Measurements from ENCODE around the gene IQCK. TPM values are rescaled to one million over a fixed set of nuclear protein-coding genes. Genes with fewer than 3 reads are reported as not detected.

IQCK gene
- total RNA-seq, 1 donor from 2014 or later, result 19.2 TPM

DNA sequence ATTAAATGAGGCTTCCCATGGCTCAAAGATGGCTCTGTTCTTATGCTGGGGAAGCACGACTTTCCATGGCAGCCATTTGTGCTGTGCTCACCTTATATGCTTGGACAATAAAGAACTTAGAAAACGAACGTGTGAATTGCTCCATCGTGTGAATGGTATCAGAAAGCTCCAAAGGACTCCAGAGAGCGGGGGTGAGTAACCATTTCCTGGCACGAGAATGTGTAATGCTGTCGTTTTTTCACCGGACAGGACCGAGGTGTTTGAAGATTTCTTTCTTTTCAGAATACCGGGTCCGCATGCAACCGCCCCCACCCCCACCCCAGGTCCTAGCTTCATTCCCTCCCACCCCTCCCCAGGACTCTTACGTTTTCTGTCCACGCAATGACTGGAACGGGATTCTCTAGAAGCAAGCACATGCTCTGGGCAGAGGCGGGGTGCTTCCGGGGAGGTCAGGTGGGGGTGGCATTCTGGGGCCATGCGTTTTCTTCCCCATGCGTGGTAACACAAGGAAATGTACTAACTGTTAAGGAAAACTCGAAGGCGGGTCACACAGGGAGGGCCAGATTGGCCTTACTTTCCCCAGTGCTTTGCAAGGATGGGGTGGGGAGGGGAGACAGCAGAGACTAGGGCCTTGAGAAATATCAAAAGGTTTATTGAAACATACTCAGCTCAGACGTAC, 140.4 kb downstream of the IQCK start:
- no peaks in the 10 kb centered on the region for H3K27me3 ChIP-seq
- no peak overlapping the region for H3K27ac ChIP-seq
- intact Hi-C loops (cut with DNase I), result no loop called here
- TF ChIP-seq, protein P1, sequence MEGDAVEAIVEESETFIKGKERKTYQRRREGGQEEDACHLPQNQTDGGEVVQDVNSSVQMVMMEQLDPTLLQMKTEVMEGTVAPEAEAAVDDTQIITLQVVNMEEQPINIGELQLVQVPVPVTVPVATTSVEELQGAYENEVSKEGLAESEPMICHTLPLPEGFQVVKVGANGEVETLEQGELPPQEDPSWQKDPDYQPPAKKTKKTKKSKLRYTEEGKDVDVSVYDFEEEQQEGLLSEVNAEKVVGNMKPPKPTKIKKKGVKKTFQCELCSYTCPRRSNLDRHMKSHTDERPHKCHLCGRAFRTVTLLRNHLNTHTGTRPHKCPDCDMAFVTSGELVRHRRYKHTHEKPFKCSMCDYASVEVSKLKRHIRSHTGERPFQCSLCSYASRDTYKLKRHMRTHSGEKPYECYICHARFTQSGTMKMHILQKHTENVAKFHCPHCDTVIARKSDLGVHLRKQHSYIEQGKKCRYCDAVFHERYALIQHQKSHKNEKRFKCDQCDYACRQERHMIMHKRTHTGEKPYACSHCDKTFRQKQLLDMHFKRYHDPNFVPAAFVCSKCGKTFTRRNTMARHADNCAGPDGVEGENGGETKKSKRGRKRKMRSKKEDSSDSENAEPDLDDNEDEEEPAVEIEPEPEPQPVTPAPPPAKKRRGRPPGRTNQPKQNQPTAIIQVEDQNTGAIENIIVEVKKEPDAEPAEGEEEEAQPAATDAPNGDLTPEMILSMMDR (IDR thresholded peaks at IDR 0.05), result no peak
- TF ChIP-seq POLR2A (IDR thresholded peaks at IDR 0.05) (no peak), POLR2AphosphoS5 (IDR thresholded peaks at IDR 0.05; ENCODE audit: insufficient read depth in 1 of 2, low read depth in 1 of 2) (no peak)
- H3K9me3 ChIP-seq, result no peaks in the 10 kb centered on the region
- no peaks in the 10 kb centered on the region for H3K4me1 ChIP-seq
- DNase-seq (ENCODE audit: extremely low spot score in 2 of 2), result no peak
- peaks cover 0 to 7% of the 10 kb centered on the region in 2 donors for H3K36me3 ChIP-seq
- no peak overlapping the region for H3K4me3 ChIP-seq

DNA sequence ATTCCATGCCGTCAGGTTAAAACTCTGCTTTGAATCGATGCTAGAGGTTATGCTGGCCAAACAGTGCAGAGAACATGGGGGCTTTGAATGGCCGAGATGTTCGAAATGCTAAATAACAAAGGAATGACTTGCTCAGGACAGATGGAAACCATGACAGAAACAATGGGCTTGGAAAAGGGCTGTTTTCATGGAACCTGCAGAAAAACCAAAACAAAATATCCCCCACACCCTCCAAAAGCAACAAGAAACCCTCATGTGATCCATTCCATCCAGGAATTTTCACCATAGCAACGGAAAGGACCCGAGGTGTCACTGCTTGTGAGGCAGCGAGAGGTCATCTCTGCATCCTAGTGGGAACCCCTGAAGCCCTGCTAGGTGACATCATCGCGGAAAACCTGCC, 141.1 kb downstream of the IQCK start:
- Histone ChIP-seq H3K4me3 (no peak overlapping the region), H3K36me3 (peaks cover 0 to 7% of the 10 kb centered on the region in 2 donors), H3K4me1 (no peaks in the 10 kb centered on the region), H3K27ac (no peak overlapping the region), H3K27me3 (no peaks in the 10 kb centered on the region), H3K9me3 (no peaks in the 10 kb centered on the region)
- intact Hi-C loops (cut with DNase I), result no loop called here
- DNase-seq (ENCODE audit: extremely low spot score in 2 of 2), result no peak
- TF ChIP-seq, protein P1 (IDR thresholded peaks at IDR 0.05), result no peak
- TF ChIP-seq POLR2A (IDR thresholded peaks at IDR 0.05), result no peak

DNA sequence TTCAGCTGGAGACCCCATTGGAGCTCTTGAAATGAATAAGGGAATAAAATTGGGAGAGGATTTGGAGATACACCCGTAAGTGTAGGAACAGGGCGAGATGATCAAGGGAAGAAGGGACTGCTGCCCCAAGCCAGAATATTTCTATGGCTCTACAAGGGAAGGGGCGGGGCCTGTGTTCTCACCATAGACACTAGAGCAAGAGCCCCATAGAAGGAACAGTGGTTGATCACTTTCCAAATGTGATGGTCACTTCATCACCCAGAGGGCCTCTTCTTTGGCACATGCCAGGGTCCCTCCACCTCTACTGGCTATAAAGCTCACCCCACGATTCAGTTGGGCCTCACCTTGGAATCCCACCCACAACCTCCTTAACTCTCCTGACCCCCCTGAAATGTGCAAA, 141.5 kb downstream of the IQCK start:
- Histone ChIP-seq H3K9me3 (no peaks in the 10 kb centered on the region), H3K4me1 (no peaks in the 10 kb centered on the region), H3K27ac (no peak overlapping the region), H3K36me3 (peaks cover 0 to 7% of the 10 kb centered on the region in 2 donors), H3K27me3 (no peaks in the 10 kb centered on the region), H3K4me3 (no peak overlapping the region)
- intact Hi-C loops (cut with DNase I), result no loop called here
- no peak for DNase-seq (ENCODE audit: extremely low spot score in 2 of 2)
- no peak for TF ChIP-seq POLR2A (IDR thresholded peaks at IDR 0.05)
- TF ChIP-seq POLR2AphosphoS5 (IDR thresholded peaks at IDR 0.05; ENCODE audit: insufficient read depth in 1 of 2, low read depth in 1 of 2), result no peak
- TF ChIP-seq, protein P1 (IDR thresholded peaks at IDR 0.05), result no peak

DNA sequence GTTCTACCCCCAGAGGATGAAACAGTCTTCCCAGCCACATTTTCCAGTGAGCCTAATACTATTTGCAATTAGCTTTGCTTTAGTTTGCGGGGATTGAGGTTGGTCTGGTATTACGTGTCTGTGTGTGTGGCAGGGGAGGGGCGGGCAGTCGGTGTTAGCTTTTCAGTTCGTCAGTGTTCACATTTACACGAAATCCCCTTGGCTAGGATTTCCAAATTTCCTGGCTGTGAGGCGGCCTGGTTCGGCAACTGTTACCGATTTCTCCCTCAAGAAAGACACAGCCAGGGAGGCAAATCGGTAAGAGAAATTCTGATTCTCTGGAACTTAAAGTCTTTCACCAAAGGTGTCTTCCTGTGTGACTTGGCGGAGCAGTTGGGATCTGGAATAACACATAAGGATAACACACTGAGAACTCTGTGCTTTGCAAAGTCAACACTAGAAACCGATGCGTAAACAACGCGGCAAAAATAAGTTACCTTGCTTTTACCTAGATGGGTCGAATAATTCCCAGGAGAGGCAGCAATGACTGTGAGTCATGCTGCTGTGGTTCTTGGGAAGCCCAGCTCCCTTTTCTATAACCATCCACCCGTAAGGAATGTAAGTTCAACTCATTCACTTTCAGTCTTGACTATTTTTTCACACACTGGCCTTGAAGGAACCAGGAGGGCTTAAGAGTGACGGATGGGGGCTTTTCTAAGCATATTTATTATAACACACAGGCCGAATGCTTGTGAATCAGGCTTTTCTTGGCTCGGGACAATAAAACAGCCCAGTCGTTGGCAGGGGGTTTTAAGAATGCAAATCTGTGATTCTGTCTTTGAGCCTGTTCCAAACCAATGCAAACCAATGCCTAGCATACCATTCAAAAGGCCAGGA, 142.3 kb downstream of the IQCK start:
- no peak for TF ChIP-seq POLR2AphosphoS5 (IDR thresholded peaks at IDR 0.05; ENCODE audit: insufficient read depth in 1 of 2, low read depth in 1 of 2)
- TF ChIP-seq, protein P1 (IDR thresholded peaks at IDR 0.05), result no peak
- no peak for TF ChIP-seq POLR2A (IDR thresholded peaks at IDR 0.05)
- Histone ChIP-seq H3K27me3 (no peaks in the 10 kb centered on the region), H3K36me3 (peaks cover 0 to 7% of the 10 kb centered on the region in 2 donors), H3K4me1 (no peaks in the 10 kb centered on the region), H3K27ac (no peak overlapping the region), H3K9me3 (no peaks in the 10 kb centered on the region), H3K4me3 (no peak overlapping the region)
- DNase-seq (ENCODE audit: extremely low spot score in 2 of 2), result no peak
- intact Hi-C loops (cut with DNase I), result no loop called here

DNA sequence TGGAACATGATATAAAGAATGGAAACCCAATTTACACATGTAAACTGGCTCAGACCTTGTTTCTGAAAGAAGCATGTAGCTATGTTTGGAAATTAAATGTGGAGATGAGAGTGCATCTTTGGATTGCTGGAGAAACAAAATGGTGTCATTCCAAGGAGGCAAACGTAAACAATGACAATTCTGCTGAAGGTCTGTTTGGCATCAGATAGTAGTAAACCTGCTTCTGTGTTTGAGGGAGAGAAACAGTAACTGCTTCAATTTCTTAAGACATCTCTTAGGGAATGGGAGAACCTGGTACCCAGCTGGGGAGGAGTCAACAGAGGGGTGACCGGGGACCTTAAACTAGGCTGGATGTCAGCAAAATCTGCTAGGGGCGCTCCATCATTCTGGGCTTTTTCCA, 143.1 kb downstream of the IQCK start:
- peaks cover 0 to 7% of the 10 kb centered on the region in 2 donors for H3K36me3 ChIP-seq
- no peak overlapping the region for H3K27ac ChIP-seq
- H3K27me3 ChIP-seq, result no peaks in the 10 kb centered on the region
- H3K9me3 ChIP-seq, result no peaks in the 10 kb centered on the region
- no peak for TF ChIP-seq POLR2A (IDR thresholded peaks at IDR 0.05)
- TF ChIP-seq POLR2AphosphoS5 (IDR thresholded peaks at IDR 0.05; ENCODE audit: insufficient read depth in 1 of 2, low read depth in 1 of 2), result no peak
- TF ChIP-seq, protein P1 (IDR thresholded peaks at IDR 0.05), result no peak
- H3K4me1 ChIP-seq, result no peaks in the 10 kb centered on the region
- H3K4me3 ChIP-seq, result no peak overlapping the region
- DNase-seq (ENCODE audit: extremely low spot score in 2 of 2), result no peak
- intact Hi-C loops (cut with DNase I), result no loop called here

Measured in vagina (tissue), 2 donors.